ENCODE results near the gene MICAL3.

DNA sequence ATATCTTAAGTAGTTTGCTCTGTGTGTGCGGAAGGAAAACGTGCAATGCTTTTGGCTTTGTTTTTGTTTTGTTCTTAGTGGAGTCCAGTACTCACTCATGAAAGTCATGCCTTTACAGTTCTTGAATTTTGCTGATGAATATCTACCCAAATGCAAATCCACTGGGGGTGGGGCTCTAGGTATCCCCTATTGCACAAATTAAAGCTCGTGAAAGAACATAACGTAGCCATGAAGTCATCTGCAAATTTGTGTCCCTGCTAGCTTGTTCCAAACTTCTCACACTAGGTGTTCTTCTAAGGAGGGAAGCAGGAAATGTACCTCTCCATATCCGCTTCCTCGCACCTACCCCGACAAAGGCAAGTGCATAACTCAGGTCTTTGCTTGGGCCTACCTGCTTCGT lies 118.9 kb downstream of the MICAL3 start:
- no peak for TF ChIP-seq ZNF274 (IDR thresholded peaks at IDR 0.05; ENCODE audit: low read depth, low read length)
- no peak for TF ChIP-seq YY1 (IDR thresholded peaks at IDR 0.05; ENCODE audit: insufficient read depth, insufficient read length)
- TF ChIP-seq SUZ12 (IDR thresholded peaks at IDR 0.05; ENCODE audit: extremely low read depth, insufficient read depth, insufficient read length) = no peak

Measured in NT2/D1 (cell line).